GM15510 (cell line): ENCODE data around the gene CBX1.

Experiments used
- POLR2A ChIP-seq: IDR thresholded peaks from 3 replicates; pipeline ENCODE4 v1.6.1; 2011; ENCODE audit warnings: borderline replicate concordance; ENCODE audit not compliant: insufficient read length; ENCODE audit errors: extremely low read depth

CBX1 gene

DNA sequence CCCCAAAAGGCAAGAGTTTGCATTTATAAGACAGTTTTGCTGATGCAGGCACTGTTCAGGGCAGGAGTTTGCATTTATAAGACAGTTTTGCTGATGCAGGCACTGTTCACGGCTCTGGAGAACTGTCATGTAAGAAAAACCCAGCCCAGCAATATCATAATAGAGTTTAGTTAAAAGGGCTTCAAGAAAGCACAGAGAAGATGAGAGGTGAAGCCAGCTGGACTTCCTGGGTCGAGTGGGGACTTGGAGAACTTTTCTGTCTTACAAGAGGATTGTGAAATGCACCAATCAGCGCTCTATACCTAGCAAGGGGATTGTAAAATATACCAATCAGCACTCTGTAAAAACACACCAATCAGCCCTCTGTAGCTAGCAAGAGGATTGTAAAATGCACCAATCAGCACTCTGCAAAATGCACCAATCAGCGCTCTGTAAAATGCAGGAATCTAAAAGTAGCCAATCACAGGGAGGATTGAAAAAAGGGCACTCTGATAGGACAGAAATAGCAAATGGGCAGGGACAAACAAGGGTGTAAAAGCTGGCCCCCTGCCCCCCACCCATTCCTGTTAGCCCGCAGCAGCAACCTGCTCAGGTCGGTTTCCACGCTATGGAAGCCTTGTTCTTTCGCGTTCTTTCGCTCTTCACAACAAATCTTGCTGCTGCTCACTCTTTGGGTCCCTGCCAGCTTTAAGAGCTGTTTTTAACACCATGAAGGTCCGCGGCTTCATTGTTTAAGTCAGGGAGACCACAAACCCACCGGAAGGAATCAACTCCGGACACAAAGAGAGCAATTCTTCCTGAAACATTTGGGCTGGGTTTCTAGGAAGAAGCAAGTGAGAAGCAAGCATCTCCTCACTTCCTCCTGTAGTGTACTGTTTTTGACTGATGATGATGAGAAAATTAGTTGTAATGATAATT lies 1.8 kb upstream of the CBX1 start:
- TF ChIP-seq POLR2A = no peak

DNA sequence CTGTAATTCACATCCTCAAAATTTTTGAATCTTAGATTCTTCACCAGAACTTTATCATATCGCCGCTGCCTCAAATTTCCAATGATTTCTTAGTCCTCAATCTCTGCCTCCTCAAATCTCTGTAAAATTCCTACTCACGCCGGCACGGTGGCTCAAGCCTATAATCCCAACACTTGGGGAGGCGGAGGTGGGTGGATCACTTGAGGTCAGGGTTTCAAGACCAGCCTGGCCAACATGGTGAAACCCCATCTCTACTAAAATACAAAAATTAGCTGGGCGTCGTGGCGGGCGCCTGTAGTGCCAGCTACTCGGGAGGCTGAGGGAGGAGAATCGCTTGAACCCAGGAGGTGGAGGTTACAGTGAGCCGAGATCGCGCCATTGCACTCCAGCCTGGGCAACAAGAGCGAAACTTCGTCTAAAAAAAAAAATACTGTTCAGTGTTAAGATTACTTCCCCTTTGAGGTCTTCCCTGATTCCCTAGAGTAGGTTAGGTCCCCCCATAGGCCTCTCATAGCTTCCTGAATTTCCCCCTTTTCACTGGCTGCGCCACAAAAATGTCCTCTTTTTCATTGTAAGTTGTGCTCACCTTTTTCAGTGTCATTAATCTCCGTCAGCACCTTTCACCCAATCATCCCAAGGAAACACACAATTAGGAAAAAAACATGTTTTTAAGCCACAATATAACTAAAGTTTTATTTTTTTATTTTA lies 919 bp upstream of the CBX1 start:
- TF ChIP-seq POLR2A = no peak

DNA sequence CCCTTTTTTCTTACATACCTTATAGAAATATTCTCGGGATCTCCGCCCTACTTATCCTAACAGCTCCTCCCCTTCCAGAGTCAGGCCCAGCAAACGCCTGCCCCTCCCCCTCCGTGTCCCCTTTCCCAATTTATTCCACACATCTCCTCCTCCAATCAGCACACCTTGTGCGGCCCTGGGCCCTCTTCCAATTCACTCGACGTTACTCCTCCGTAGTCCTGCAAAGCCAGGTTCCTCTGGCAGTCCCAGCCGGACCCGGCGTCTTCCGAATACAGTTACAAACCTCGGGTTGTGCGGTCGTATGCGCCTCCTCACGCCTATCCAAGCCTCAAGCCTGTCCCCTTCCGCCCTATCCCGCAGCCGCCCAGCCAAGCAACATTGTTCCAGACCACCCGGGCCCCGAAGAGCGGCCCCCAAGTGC lies 677 bp downstream of the CBX1 start:
- no peak for TF ChIP-seq POLR2A

DNA sequence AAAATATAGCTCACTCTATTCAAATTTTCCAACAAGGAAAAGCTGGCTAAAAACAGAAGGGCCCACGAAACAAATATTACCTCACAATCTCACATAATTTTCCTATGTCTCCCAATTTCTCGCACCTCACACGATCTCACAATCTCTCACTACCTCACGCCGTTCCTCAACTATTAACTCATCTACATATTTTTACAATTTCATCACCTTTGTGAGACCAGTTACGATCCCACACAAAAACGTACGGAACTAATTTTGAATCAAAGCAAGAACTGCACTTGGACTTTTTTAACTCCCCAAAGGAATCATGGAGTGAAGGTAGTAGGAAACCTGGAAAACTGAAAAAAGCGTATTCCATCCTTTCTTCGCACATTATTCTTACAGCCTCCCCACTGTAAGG lies 1.1 kb downstream of the CBX1 start:
- TF ChIP-seq POLR2A = no peak

DNA sequence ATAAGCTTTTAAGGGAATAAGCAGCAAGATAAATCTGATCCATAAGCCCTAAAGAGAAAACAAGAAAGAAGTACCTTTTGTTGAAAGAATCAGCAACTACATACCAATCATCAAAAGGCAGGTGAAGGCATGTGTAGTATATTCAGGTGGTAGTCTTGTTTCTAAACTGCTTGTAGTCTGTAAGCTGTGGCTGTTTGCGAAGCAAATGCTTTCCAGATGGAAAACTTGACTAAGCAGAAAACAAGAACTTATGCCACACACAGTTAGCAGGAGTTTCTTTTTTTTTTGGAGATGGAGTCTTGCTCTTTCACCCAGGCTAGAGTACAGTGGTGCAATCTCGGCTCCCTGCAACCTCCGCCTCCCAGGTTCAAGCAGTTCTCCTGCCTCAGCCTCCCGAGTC lies 5.7 kb downstream of the CBX1 start:
- no peak for TF ChIP-seq POLR2A

DNA sequence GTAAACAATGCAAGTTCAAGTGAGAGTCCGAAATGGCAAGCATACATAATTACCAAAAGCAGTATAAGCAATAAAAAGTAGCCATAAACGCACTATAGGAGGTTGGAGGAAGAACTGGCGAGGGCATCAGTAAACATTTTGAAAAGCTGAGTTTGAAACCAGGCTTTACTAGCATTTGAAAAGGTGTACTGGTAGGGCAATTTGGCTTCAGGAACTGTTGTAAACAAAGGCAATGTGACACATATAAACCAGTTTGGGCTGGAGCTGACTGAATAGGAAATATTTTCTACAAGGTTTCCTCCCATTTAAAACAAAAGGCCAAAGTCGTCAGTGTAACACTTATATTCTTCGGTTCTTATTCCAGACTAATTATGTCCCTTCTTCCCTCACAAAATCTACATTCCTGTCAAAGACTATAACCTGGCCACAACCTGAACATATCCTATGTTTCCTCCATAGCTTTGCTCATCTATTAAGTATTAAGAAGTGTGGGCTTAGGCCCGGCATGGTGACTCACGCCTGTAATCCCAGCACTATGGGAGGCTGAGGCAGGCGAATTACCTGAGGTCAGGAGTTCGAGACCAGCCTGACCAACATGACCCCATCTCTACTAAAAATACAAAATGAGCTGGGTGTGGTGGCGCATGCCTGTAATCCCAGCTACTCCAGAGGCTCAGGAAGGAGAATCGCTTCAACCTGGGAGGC lies 7.8 kb downstream of the CBX1 start:
- TF ChIP-seq POLR2A = no peak

DNA sequence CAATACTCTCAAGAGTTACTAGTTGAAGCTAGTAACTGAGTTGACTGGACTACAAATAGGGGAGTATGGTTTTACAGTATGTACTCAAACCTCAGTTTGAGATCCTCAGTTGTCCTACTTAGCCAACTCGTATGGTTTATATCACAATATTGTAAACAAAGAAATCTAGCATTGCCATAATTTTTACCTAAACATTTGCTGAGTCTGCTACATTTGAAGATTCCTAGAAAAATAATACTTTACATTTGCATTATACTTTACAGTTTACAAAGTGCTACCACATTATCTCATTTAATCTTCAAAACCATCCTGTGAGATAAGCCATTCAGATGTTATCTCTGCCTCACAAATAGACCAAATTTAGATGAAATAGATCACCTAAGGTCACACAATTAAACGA lies 16.3 kb downstream of the CBX1 start:
- TF ChIP-seq POLR2A = no peak

DNA sequence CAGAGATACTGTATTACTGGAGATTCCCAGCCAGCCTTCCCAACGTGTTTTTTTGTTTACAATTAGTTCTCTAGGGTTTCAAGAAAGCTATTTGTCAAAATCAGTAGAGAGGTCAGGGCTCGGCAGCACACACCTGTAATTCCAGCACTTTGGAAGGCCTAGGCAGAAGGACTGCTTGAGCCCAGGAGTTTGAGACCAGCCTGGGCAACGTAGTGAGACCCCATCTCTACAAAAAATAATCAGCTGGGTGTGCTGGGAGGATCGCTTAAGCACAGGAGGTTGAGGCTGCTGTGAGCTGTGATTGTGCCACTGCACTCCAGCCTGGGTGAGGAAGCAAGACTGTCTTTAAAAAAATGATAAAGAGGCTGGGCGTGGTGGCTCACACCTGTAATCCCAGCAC lies 19.4 kb downstream of the CBX1 start:
- no peak for TF ChIP-seq POLR2A

DNA sequence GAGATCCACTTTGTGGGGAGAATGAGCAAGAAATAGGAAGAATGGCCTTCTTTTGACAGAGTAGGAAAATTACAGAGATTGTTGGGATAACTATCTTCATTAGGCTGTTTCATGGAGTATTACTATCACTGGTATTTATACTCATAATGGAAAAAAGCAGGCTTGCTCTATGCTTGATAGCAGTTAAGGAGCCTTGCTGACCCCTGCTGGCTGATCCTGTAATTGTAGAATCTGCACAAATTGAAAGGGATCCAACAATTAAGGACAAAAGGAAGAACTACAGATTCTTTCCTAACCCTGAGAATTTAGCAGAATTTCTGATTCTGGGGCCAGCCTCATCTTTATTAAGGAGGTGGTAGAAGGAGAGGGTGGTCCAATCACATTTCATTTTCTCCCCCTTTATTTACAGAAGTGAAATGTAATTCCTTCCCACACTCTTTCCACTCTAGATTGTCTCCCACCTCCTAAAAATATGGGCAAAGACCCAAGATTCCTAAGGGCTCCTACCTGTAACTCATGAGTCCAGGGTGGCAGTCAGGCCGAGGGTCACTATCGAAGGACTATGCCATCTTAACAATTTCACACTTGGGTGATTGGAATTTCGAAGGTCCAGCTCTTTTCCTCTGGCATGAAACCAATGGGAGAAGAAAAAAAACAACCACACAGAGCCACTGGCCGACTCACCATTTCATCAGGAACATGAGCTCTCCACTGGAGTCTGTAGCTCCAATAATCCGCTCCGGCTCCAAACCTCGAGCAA lies 26.8 kb downstream of the CBX1 start:
- no peak for TF ChIP-seq POLR2A

DNA sequence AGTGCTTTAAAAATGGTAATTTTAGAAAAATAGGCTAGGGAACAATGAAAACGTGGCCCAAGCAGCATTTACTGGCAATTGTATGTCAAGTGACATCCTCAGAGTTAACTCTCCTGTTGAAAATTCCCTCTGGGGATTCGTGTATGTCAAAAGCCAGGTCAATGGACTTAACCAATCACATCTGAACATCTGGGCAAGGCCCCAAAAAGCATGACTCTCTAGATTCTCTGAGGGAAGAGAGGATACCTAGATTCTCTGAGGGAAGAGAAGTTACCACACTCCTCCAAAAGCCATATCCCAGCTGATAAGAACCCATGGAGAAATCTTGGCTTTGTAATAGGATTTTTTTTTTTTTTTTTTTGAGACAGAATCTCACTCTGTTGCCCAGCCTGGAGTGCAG lies 29.6 kb downstream of the CBX1 start:
- no peak for TF ChIP-seq POLR2A

DNA sequence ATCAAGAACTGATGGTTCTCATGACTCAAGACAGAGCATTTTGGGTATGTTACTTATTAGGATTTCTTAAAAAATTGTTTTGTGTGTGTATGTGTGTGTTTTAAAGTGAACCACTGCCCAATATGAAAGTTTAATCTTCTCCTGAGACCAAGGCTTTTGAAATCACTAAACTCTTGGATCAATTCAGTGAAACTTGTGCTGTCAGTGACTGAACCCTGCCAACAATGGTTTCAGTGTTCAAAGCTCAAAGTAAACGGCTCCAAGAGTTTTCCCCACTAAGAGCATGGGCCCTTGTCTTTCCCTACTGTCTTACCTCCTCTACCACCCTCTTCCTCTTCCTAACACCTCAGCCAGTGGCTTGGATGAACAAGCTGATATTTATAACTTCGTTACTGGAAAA lies 31.1 kb downstream of the CBX1 start:
- TF ChIP-seq POLR2A = no peak

DNA sequence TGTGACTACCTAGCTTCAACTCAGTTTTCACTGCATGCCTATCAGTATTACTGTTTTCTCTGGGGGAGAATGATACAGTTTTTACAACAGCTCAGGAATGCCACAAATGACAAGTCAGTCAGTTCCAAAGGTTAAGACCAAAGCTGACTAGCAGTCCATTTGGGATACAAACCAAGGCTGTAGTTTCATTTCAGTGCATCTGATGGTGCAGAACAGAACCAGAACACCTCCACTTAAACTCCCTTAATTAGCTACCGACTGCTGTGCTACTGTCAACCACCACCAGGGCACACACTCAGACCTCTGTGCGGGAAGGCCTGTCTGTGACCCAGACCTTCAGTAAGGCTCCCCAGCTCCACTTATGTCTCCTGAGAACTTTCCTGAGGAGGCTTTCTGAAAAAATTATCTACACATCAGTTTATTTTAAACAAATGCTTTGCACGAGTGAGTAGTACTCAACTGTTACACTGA lies 32.8 kb downstream of the CBX1 start:
- no peak for TF ChIP-seq POLR2A

DNA sequence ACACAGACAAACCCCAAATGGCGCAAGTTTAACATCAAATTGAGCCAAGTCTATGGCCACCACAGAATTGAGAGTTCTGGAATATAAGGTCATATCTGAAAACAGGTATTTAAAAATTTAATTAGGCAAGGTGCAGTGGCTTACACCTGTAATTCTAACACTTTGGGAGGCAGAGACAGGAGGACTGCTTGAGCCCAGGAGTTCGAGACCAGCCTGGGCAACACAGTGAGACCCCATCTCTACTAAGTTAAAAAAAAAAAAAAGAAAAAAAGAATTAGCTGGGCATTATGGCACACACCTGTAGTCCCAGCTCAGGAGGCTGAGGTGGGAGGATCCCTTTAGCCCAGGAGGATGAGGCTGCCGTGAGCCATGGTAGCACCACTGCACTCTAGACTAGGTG lies 34.0 kb downstream of the CBX1 start:
- no peak for TF ChIP-seq POLR2A

DNA sequence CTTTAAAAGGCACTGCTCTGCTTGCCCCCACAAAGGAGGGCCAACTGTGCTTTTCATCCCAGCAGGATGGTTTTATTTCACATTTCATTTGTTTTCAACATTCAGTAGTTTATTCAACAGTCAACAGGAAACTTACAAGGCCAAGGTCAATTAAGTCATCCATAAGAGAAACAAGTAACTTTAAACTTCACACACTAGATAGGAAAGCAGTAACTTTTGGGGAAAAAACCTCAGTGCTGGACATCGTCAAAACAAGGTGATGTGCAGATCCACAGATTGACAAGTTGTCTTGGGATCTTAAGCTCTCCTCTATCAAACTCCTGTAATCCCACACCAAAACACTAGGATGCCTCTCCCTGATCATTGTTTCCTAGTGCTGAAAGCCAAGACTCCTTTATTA lies 34.6 kb downstream of the CBX1 start:
- no peak for TF ChIP-seq POLR2A
